ENCODE data around the gene STMN3. TPM values are rescaled to one million over a fixed set of nuclear protein-coding genes. Genes with fewer than 3 reads are reported as not detected.

Gene STMN3
- total and polyA plus RNA-seq, 10 of the 15 experiments (the other 5 are each of a cell fraction or from before 2014, with no cell fraction given): 0.09 to 3.6 (median 1.4) TPM; not detected in 1

DNA sequence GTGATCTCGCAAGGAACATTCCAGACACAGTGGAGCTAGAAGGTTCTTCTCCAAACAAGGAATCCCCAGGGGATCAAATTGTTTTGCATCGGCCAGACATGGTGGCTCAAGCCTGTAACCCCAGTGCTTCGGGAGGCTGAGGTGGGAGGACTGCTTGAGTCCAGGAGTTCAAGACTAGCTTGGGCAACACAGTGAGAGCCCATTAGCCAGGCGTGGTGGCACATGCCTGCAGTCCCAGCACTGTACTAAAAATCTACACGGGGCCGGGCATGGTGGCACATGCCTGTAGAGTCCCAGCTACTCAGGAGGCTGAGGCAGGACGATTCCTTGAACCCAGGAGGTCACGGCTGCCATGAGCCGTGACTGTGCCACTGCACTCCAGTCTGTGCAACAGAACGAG lies 41.6 kb downstream of the STMN3 start (continued):
- TF ChIP-seq, protein P1, sequence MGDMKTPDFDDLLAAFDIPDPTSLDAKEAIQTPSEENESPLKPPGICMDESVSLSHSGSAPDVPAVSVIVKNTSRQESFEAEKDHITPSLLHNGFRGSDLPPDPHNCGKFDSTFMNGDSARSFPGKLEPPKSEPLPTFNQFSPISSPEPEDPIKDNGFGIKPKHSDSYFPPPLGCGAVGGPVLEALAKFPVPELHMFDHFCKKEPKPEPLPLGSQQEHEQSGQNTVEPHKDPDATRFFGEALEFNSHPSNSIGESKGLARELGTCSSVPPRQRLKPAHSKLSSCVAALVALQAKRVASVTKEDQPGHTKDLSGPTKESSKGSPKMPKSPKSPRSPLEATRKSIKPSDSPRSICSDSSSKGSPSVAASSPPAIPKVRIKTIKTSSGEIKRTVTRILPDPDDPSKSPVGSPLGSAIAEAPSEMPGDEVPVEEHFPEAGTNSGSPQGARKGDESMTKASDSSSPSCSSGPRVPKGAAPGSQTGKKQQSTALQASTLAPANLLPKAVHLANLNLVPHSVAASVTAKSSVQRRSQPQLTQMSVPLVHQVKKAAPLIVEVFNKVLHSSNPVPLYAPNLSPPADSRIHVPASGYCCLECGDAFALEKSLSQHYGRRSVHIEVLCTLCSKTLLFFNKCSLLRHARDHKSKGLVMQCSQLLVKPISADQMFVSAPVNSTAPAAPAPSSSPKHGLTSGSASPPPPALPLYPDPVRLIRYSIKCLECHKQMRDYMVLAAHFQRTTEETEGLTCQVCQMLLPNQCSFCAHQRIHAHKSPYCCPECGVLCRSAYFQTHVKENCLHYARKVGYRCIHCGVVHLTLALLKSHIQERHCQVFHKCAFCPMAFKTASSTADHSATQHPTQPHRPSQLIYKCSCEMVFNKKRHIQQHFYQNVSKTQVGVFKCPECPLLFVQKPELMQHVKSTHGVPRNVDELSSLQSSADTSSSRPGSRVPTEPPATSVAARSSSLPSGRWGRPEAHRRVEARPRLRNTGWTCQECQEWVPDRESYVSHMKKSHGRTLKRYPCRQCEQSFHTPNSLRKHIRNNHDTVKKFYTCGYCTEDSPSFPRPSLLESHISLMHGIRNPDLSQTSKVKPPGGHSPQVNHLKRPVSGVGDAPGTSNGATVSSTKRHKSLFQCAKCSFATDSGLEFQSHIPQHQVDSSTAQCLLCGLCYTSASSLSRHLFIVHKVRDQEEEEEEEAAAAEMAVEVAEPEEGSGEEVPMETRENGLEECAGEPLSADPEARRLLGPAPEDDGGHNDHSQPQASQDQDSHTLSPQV (IDR thresholded peaks at IDR 0.05): no peak
- TF ChIP-seq POLR2AphosphoS2 (IDR thresholded peaks at IDR 0.05; ENCODE audit: low read depth, low read length) (no peak), BCL11A (IDR thresholded peaks at IDR 0.05; ENCODE audit: low read depth, low read length) (no peak), MTA2 (IDR thresholded peaks at IDR 0.05; ENCODE audit: low read depth) (no peak)
- TF ChIP-seq, protein P2, sequence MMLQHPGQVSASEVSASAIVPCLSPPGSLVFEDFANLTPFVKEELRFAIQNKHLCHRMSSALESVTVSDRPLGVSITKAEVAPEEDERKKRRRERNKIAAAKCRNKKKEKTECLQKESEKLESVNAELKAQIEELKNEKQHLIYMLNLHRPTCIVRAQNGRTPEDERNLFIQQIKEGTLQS (IDR thresholded peaks at IDR 0.05; ENCODE audit: borderline replicate concordance, extremely low read depth, low read depth, low read length): no peak

DNA sequence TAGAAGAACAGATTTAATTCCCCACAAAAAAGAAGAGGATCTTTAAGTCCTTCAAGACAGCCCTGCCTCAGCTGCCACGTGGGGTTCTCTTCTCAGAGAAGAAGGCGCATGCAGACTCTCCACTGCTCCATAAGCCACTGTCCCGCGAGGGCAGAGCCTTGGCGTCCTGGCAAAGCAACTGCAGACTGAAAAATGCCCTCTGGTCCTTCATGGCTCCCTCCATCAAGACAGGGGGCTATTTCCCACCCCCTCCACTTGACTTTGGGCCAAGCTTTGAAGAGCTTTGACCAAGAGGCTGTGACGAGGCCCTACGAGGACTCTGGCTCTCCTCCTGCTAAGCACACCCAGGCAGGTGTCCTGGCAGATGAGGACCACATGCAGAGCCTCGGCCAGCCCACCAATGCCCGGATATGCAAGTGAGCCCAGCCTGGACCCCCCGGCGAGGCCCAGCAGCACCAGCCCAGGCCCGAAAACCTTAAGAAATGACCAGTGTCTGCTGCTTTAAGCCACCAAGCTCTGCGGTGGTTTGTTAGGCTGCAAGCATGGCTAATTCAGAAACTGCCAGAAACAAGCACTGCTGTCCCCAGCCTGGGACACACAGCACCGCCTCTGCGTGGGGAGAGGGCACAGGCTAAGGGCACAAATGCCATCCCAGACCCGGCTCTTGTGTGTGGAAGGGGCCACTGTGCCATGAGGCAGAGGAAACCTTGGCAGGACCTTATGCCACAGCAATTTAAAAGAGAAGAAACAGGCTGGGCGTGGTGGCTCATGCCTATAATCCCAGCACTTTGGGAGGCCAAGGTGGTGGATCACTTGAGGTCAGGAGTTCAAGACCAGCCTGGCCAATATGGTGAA lies 42.4 kb downstream of the STMN3 start:
- H3K27ac ChIP-seq (ENCODE audit: control insufficient read depth, insufficient read depth): no peak overlapping the region
- BruUV-seq (replicated peaks): no TSS peak
- H3K9ac ChIP-seq (ENCODE audit: control insufficient read depth, insufficient read depth, low read length): no peak overlapping the region
- no peaks in the 10 kb centered on the region for H3K4me1 ChIP-seq (ENCODE audit: control insufficient read depth, insufficient read depth, low read length)
- peaks cover 0 to 2% of the 10 kb centered on the region in 2 experiments; a peak in 1 of 4 replicates for H3K36me3 ChIP-seq (ENCODE audit: control insufficient read depth in 2 of 2, insufficient read depth in 2 of 2, low read length in 1 of 2)
- H3K79me2 ChIP-seq (ENCODE audit: control insufficient read depth, insufficient read depth, low read length): peaks cover 1% of the 10 kb centered on the region
- ATAC-seq (no peak), FAIRE-seq (no peak), DNase-seq (ENCODE audit: low read depth, low spot score) (no peak)
- H3K4me3 ChIP-seq: no peak overlapping the region
- no peak overlapping the region for H2AFZ ChIP-seq (ENCODE audit: control insufficient read depth, low read depth, low read length)
- ChIA-PET SMC1A (ENCODE audit: uncharacterized antibody, unreplicated experiment) (no interaction called here), RAD21 (ENCODE audit: unreplicated experiment) (no interaction called here), CTCF (no interaction called here), POLR2A (no interaction called here)
- H3K27me3 ChIP-seq (replicated peaks in 1 of 2; ENCODE audit: control insufficient read depth in 2 of 2, insufficient read depth in 2 of 2, low read length in 1 of 2): no peaks in the 10 kb centered on the region
- H3K9me3 ChIP-seq (replicated peaks; ENCODE audit: control insufficient read depth, insufficient read depth, low read length): no peaks in the 10 kb centered on the region
- WGBS (ENCODE audit: insufficient coverage, insufficient replicate concordance, low lambda C conversion rate, missing lambda C conversion rate): 90% methylated on average over 17 of the region's 17 CpGs
- intact Hi-C loops (cut with micrococcal nuclease; ENCODE audit: unreplicated experiment): no loop called here
- no peaks in the 10 kb centered on the region for H4K20me1 ChIP-seq (ENCODE audit: control insufficient read depth, insufficient read depth)
- H3K4me2 ChIP-seq (ENCODE audit: control insufficient read depth, insufficient read depth): no peak overlapping the region
- in situ Hi-C loops (cut with MboI): no loop called here
- TF ChIP-seq SUPT20H (IDR thresholded peaks at IDR 0.05; ENCODE audit: borderline replicate concordance, control insufficient read depth, low read depth, low read length) (no peak), ETV6 (conservative IDR thresholded peaks at IDR 0.05 in 1 of 2, IDR thresholded peaks at IDR 0.05 in 1 of 2; ENCODE audit: borderline replicate concordance in 1 of 2, low read depth in 1 of 2) (no peak), HDAC2 (IDR thresholded peaks at IDR 0.05) (no peak), ZNF24 (IDR thresholded peaks at IDR 0.05) (no peak), ZNF274 (IDR thresholded peaks at IDR 0.05; ENCODE audit: insufficient read depth, insufficient read length) (no peak), BHLHE40 (IDR thresholded peaks at IDR 0.05; ENCODE audit: borderline replicate concordance in 1 of 2, low read depth in 2 of 2, low read length in 1 of 2) (no peak), SUZ12 (IDR thresholded peaks at IDR 0.05; ENCODE audit: unreplicated experiment) (no peak), ASH2L (IDR thresholded peaks at IDR 0.05; ENCODE audit: borderline replicate concordance, low read depth) (no peak), EZH2 (IDR thresholded peaks at IDR 0.05; ENCODE audit: borderline replicate concordance, control insufficient read depth, low read depth, low read length) (no peak), MYB (IDR thresholded peaks at IDR 0.05; ENCODE audit: borderline replicate concordance, low read depth, low read length) (no peak), MTA2 (IDR thresholded peaks at IDR 0.05; ENCODE audit: low read depth) (no peak)
- TF ChIP-seq, protein P3, sequence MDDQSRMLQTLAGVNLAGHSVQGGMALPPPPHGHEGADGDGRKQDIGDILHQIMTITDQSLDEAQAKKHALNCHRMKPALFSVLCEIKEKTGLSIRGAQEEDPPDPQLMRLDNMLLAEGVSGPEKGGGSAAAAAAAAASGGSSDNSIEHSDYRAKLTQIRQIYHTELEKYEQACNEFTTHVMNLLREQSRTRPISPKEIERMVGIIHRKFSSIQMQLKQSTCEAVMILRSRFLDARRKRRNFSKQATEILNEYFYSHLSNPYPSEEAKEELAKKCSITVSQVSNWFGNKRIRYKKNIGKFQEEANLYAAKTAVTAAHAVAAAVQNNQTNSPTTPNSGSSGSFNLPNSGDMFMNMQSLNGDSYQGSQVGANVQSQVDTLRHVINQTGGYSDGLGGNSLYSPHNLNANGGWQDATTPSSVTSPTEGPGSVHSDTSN (IDR thresholded peaks at IDR 0.05; ENCODE audit: insufficient replicate concordance, low read depth, low read length): no peak
